Stimulated activated CD4-positive, alpha-beta T cell treated with anti-CD3 and anti-CD28 coated beads, TNF-alpha, amount 100 ng/mL, for 48 hours (primary cell): ENCODE data around the gene NAA10.

Source experiments
- DNase-seq, 3 donors: peaks; one replicate each; pipeline ENCODE4 v3.0.0-alpha.2; 2020; ENCODE audit warnings: low read depth in 3 of 3

NAA10 gene

DNA sequence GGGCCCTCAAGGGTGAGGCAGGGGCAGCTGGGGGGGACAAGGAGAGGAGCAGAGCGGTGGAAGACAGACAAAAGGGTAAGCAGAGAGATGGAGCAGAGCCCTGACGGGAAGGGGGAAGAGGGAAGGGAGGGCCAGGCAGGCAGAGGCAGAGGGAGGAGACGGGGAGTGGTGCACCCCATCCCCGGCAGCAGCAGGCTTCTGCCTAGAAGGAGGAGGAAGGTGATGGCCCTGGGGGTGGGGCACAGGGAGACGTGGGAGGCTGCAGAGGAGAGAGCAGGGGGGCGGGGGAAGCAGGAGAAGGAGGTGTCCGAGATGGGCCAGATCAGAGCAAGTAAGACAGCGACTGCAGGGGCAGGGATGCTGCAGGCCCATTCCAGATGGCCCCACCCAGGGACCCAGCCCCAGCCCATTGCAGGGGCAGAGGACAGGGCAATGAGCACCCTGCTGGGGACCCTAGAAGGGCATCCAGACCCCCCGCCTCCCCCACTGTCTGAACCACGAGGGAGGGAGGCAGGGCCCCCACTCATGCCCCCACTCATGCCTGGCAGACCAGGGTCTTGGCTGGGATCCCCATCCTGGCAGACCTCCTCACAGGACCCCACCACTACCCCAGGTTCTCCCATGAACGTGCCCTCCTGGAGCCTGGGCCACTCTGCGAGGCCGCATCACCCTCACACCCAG, 51.5 kb downstream of the NAA10 start:
- DNase-seq = no peak

DNA sequence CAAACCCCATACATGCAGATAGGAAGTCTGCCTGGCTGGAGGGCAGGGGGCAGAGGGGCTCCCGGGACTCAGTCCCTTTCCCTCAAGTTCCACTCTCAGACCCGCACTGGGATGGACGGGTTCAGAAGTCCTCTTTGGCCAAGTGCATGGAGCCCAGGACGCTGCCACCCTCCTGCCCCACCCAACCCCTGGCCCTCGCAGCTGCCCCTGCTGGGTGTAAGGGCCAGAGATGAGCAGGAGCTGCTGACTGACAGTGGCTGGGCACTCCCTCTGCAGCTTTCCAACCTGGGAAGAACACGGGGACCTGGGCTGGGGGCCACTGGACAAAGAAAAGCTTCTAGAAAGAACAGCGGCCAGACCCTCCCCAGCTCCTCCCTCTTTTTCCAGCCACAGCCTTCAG, 52.3 kb downstream of the NAA10 start:
- DNase-seq = no peak

DNA sequence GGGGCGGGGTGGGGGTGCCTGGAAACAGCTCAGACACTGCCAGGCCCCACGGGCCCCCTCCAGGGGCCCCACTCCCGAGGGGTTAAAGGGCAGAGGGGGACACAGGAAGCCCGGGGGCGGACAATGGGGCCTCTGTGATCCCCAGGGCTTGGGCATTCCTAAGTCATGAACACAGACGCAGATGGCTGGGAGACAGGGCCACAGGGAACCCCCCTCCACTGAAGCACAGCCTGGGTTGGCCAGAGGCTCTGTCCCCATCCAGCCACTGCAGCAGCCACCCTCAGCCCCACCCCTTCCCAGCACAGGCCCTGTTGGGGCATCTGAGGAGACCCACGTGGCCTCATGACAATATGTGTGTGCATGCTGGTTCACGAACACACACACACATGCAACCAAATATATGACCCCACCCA, 52.7 kb downstream of the NAA10 start:
- no peak for DNase-seq

DNA sequence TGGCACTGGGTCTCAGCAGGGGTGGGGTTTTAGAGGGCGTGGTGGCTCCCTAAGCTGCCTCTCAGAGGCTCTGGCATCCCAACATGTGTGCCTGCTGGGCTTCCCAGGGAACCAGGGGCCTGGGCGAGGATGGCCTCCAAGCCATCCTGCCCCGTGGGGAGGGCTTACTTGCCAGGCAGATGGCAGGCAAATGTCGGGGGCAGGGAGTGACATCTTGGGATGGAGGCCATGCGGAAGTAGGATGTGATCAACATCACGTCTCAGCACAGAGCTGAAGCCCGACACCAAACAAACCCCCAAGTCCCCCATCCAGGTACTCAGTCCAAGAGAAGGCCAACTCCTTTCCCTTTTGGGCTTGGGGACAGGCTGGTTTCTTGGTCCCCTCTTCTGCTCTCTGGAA, 53.6 kb downstream of the NAA10 start:
- DNase-seq = no peak

DNA sequence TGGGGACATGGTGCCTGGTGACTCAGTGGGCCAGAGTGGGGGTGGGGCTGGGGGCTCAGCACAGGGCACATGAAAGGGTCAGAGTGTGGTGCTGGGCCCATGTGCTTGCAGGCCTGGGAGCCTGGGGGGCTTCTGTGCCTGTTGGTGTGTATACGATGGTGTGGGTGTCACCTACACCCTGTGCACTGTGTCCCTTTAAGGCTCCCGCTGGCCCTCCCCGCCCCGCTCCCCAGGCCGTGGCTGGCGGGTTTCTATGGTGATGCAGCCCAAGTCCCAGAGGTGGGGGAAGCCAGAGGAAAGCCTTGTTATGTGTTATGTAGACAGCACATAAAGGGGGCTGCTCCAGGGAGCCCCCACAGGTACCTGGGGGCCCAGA, 54.4 kb downstream of the NAA10 start:
- DNase-seq = no peak

DNA sequence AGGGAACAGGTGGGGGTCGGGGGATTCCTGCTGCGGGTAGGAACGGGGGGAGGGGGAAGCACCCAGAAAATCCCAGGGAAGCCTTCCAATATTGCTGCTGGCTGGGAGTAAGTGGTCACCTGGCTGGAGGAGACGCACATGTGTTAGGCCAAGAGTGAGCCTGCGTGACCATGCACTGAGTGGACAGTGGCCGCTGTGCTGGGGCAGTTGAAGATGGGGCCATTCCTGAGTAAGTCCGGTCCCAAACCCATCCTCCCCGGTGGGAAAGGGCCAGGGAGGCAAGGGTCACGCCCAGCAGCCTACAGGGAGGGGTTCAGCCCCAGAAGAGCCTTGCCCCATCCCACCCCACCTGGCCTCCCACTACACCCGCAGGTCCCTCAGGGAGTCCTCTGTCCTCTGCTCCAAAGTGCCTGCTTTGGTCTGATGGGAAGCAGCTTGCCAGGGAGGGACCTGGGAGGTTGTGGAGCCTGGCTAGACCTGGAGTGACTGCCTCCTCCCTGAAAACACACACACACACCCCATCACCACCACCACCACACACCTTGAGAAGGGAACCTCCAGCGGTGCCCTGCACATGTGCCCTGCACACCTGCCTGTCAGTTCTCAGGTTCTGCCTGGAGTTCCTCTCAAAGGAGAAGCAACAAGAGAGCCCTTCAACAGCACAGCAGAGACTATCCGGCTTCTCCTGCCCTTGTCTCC, 54.9 kb downstream of the NAA10 start:
- DNase-seq = no peak
